ENCODE results near the gene RBFOX1. TPM values are rescaled to one million over a fixed set of nuclear protein-coding genes. Genes with fewer than 3 reads are reported as not detected.

Gene RBFOX1
- total RNA-seq, 8 experiments from 2014 or later, result 1.4 to 77.7 (median 41.3) TPM; not detected in 2

DNA sequence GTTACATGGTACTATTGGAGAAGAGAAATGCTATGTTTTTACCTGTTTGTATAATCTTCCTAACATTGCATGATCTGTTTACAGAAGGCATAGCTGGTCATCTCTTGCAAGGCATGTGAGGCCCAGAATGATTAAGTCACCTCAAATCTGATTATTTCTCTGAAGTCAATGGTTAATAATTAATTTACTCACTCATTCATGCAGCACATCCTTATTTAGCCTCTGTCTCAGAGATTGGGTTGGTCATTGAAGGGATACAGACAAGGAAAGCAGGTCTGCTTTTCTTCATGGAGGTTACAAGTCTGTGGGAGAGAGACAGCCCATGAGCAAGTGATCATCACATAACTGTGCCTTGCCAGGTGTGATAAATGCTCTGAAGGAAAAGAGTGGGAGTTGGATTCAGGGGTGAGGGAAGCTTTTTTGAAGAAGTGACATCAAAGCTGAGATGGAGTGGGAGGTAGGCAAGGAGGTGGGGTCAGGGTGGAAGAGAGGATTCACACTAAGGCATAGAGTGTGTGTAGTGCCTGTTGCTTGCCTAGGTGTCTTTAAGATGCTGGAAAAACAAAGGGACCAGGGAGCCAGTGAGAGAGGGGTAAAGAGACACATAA is 16.3 kb upstream of the RBFOX1 start:
- ATAC-seq (replicated peaks in 6 of 8), result no peak
- no peak overlapping the region for H3K4me3 ChIP-seq
- in situ Hi-C loops (cut with MboI; ENCODE audit: low pct_unique_long_range_greater_than_20kb in 2 of 9, low sequenced_read_pairs in 9 of 9, unreplicated experiment in 9 of 9), result loop anchor here in 1 of 9 experiments (25.0 kb wide), 1 partner anchor 279 kb away; no protein-coding TSS in a partner anchor
- peaks cover 0 to 48% of the 10 kb centered on the region in 2 donors for H3K4me1 ChIP-seq (replicated peaks in 1 of 2)
- H3K27ac ChIP-seq, result no peak overlapping the region

DNA sequence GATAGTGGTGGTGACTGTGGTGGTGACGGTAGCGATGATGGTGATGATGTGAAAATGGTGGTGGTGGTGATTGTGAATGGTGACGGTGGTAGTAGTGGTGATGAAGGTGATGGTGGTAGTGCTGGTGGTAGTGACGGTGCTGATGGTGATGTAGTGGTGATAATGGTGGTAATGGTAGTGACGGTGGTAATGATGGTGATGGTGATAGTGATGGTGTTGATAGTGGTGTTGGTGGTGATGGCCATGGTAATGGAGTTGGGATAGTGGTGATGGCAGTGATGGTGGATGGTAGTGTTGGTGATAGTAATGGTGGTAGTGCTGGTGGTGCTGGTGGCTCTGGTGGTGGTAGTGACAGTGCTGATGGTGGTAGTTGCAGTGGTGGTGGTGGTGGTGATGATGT is 14.7 kb upstream of the RBFOX1 start:
- WGBS, 10 experiments, result 0 to 100% (median 63%) methylated on average over 1 to 5 of the region's 5 CpGs; no CpG with 5 or more reads in 3 of the 10 experiments
- in situ Hi-C loops (cut with MboI; ENCODE audit: low pct_unique_long_range_greater_than_20kb in 2 of 9, low sequenced_read_pairs in 9 of 9, unreplicated experiment in 9 of 9), result loop anchor here in 1 of 9 experiments (25.0 kb wide), 1 partner anchor 281 kb away; no protein-coding TSS in a partner anchor
- no peak for ATAC-seq (replicated peaks in 6 of 8)

DNA sequence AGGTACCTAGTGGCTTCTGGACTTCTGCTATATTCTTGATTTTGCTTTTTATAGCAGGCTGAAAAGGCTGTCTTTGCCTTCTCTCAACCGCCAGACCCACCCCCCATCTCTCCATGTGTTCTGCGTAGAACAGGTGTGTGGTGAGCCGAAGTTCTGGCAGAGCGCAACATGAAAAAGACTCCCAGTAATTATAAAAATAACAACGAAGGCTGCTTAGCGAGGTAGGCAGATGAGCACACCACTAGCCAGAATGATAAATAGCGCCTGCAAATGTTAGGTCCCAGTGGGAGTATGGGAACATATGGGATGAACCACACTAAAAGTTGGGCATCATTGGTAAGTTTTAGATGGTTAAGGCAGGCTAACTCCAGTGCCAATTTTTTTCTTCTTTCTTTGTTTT is 14.0 kb upstream of the RBFOX1 start:
- Histone ChIP-seq H3K4me1 (replicated peaks in 1 of 2) (peaks cover 0 to 33% of the 10 kb centered on the region in 2 donors), H3K27ac (no peak overlapping the region), H3K4me3 (no peak overlapping the region)
- in situ Hi-C loops (cut with MboI; ENCODE audit: low pct_unique_long_range_greater_than_20kb in 2 of 9, low sequenced_read_pairs in 9 of 9, unreplicated experiment in 9 of 9), result loop anchor here in 1 of 9 experiments (25.0 kb wide), 1 partner anchor 281 kb away; no protein-coding TSS in a partner anchor
- WGBS, 10 experiments, result 0 to 100% (median 58%) methylated on average over 1 to 7 of the region's 7 CpGs; no CpG with 5 or more reads in 1 of the 10 experiments
- ATAC-seq (replicated peaks in 6 of 8), result no peak

More for the DNA sequence above, 14.7 kb upstream of the RBFOX1 start:
- Histone ChIP-seq H3K4me3 (no peak overlapping the region), H3K27ac (no peak overlapping the region), H3K4me1 (replicated peaks in 1 of 2) (peaks cover 0 to 40% of the 10 kb centered on the region in 2 donors)

DNA sequence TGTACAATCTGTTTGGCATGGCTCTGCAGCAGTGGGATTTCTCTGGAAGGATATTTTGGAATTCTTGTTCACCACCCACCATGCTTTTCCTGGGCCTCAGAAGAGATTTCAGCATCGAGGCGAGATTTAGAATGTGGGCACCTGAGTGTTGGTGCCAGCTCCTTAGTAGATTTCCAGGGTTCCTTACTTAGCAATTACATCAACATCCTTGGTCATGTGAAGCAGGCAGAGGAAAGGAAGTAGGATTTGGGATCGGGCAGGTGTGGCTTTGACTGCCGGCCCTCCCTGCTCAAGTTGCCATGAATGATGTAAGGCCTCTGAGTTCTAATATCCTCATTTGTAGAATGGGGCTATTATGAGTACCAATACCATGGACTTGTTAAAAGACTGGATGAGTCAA is 13.1 kb upstream of the RBFOX1 start:
- Histone ChIP-seq H3K27ac (no peak overlapping the region), H3K4me3 (no peak overlapping the region), H3K4me1 (replicated peaks in 1 of 2) (peaks cover 0 to 29% of the 10 kb centered on the region in 2 donors)
- in situ Hi-C loops (cut with MboI; ENCODE audit: low pct_unique_long_range_greater_than_20kb in 2 of 9, low sequenced_read_pairs in 9 of 9, unreplicated experiment in 9 of 9), result loop anchor here in 1 of 9 experiments (25.0 kb wide), 1 partner anchor 282 kb away; no protein-coding TSS in a partner anchor
- ATAC-seq (replicated peaks in 6 of 8), result no peak
- WGBS, 10 experiments, result 5 to 100% (median 96%) methylated on average over 2 to 4 of the region's 4 CpGs; no CpG with 5 or more reads in 3 of the 10 experiments

DNA sequence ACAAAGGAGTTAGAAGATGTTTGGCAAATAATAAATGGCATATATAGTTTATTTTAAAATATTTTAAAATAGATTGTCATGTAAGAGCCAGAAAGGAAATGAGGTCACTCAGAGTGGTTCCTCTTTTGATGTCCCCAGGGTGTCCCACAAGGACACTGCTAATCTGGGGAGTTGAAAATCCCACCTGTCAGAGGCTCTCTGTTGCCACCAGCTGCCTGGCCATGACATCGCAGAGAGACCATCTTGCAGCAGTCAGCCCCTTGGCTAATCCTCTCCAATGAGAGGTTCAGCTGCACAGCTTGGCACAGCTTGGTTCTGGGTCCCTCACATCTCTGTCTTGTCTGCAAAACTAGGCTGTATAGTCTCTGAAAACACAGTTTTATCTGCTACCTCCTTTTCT is 11.0 kb upstream of the RBFOX1 start:
- 60 to 100% (median 80%) methylated on average over 1 of the region's 1 CpG; no CpG with 5 or more reads in 7 of the 10 experiments for WGBS, 10 experiments
- H3K4me1 ChIP-seq (replicated peaks in 1 of 2), result peaks cover 0 to 10% of the 10 kb centered on the region in 2 donors
- no peak overlapping the region for H3K4me3 ChIP-seq
- in situ Hi-C loops (cut with MboI; ENCODE audit: low pct_unique_long_range_greater_than_20kb in 2 of 9, low sequenced_read_pairs in 9 of 9, unreplicated experiment in 9 of 9), result loop anchor here in 1 of 9 experiments (25.0 kb wide), 1 partner anchor 284 kb away; no protein-coding TSS in a partner anchor
- H3K27ac ChIP-seq, result no peak overlapping the region
- ATAC-seq (replicated peaks in 6 of 8), result no peak

DNA sequence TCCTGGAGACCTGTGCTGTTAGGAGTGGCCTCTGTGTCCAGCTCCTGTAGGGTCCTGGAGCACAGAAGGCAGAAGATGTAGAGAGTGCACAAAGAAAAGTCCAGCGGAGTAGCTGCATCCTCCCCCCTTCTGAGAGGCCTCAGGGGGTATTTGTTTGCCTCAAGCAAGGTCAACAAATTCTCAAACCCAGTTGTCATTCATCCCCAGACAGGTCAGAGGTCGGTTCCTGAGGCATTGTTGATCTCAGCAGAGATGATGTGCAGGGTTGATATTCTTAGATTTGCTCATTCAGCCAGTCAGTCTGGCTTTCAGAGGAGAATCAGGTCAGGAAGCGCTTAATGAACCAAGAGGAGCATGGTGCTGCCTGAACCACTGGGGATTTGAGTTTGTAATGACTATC is 8.3 kb upstream of the RBFOX1 start:
- in situ Hi-C loops (cut with MboI; ENCODE audit: low pct_unique_long_range_greater_than_20kb in 2 of 9, low sequenced_read_pairs in 9 of 9, unreplicated experiment in 9 of 9), result loop anchor here in 1 of 9 experiments (25.0 kb wide), 1 partner anchor 287 kb away; no protein-coding TSS in a partner anchor
- Histone ChIP-seq H3K4me1 (replicated peaks in 1 of 2) (peaks cover 0 to 13% of the 10 kb centered on the region in 2 donors), H3K4me3 (no peak overlapping the region), H3K27ac (no peak overlapping the region)
- WGBS, 10 experiments, result 0 to 57% (median 11%) methylated on average over 1 to 2 of the region's 3 CpGs; no CpG with 5 or more reads in 2 of the 10 experiments
- no peak for ATAC-seq (replicated peaks in 6 of 8)

DNA sequence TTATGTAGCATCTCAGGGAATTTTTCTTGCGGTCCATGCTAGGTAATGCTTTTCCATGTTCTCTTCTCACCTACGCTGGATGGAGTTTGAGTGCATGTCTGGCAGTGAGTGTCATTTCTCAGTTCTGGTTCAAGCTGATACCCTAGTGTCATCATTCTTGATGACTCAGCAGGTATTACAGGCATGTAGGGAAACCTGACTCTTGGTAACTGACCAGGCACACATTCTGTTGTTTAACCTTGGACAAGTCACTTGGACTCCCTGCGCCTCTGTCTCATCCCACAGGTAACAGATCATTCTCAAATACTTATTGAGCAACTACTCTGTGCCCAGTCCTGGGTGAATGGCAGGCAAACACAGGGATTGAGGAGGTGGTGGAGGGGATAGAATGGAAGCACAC is 6.8 kb upstream of the RBFOX1 start:
- in situ Hi-C loops (cut with MboI; ENCODE audit: low pct_unique_long_range_greater_than_20kb in 2 of 9, low sequenced_read_pairs in 9 of 9, unreplicated experiment in 9 of 9), result no loop called here
- WGBS, 10 experiments, result 20 to 100% (median 92%) methylated on average over 1 to 3 of the region's 3 CpGs; no CpG with 5 or more reads in 1 of the 10 experiments
- Histone ChIP-seq H3K4me3 (no peak overlapping the region), H3K4me1 (replicated peaks in 1 of 2) (peaks cover 0 to 27% of the 10 kb centered on the region in 2 donors), H3K27ac (no peak overlapping the region)
- ATAC-seq (replicated peaks in 6 of 8), result no peak

DNA sequence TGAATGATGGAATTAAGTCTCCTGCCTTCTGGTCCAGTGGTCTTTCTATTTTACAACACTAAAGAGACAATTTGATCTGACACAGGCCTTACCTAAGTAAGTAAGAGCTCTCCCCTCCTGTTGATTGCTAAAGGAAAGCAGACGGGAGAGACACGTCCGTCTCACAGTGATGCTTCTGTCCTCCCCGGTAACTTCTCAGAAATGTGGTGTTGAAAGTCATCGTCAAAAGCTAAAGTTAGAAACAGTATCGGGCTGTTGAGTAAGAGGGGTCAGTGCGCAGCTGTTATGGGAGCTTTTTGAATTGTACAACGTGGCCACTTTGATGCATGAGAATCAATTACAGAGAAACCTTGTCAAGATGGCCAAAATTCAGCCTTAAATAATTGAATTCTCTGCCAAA is 1.9 kb upstream of the RBFOX1 start:
- peaks cover 0 to 67% of the 10 kb centered on the region in 2 donors for H3K4me1 ChIP-seq (replicated peaks in 1 of 2)
- no peak for ATAC-seq (replicated peaks in 6 of 8)
- no peak overlapping the region for H3K4me3 ChIP-seq
- 0 to 88% (median 55%) methylated on average over 1 to 8 of the region's 8 CpGs; no CpG with 5 or more reads in 1 of the 10 experiments for WGBS, 10 experiments
- in situ Hi-C loops (cut with MboI; ENCODE audit: low pct_unique_long_range_greater_than_20kb in 2 of 9, low sequenced_read_pairs in 9 of 9, unreplicated experiment in 9 of 9), result no loop called here
- no peak overlapping the region for H3K27ac ChIP-seq

DNA sequence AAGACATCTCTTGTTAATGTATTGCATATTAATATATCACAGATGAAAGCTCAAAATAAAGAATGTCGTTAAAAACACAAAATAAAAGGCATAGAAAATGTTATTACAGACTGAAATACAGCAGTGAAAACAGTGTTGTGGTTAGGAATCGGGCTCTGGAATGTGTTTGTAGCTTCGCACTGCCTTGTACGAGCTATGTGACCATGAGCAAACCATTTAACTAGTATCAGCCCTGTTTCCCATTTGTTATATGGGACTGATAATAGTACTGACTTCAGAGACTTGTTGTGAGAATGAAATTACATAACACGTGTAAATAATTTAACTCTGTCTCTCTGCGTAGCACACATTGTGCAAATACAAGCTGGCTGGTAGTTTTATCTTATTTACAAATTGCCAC is 648 bp upstream of the RBFOX1 start:
- ATAC-seq (replicated peaks in 6 of 8), result no peak
- in situ Hi-C loops (cut with MboI; ENCODE audit: low pct_unique_long_range_greater_than_20kb in 2 of 9, low sequenced_read_pairs in 9 of 9, unreplicated experiment in 9 of 9), result no loop called here
- Histone ChIP-seq H3K4me3 (no peak overlapping the region), H3K27ac (no peak overlapping the region), H3K4me1 (replicated peaks in 1 of 2) (peaks cover 0 to 70% of the 10 kb centered on the region in 2 donors)
- 0 to 96% (median 47%) methylated on average over 3 to 6 of the region's 6 CpGs for WGBS, 10 experiments

DNA sequence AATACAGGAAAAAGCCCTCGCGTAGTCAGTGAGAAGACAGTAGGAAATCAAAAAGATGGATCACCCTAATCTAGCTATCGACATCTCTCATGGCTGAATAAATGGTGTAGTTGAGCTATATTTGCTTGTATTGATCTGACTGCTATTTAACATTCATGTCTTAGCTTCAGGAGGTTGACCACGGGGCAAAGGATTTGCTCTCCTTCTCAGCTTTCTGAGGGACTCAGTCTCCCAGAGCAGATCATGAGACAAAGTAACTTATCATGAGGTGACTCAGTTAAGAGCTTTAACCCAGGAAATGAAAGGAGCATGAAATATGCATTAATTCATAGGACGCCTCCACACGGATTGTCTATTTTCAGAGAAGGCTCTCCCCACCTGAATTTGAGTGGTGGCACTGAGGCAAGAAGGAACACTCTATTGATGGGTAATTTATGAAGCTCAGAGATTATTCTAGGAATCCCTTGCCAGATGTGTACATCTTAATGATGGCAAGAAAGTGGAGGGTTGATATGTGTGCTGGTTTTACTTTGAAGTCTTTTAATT is 608 bp downstream of the RBFOX1 start:
- no peak overlapping the region for H3K27ac ChIP-seq
- 0 to 96% (median 63%) methylated on average over 3 to 6 of the region's 6 CpGs; no CpG with 5 or more reads in 2 of the 10 experiments for WGBS, 10 experiments
- ATAC-seq (replicated peaks in 6 of 8), result peak in 4 of 8 experiments; percentile 60 to 89 (median 77)
- peaks cover 0 to 70% of the 10 kb centered on the region in 2 donors for H3K4me1 ChIP-seq (replicated peaks in 1 of 2)
- in situ Hi-C loops (cut with MboI; ENCODE audit: low pct_unique_long_range_greater_than_20kb in 2 of 9, low sequenced_read_pairs in 9 of 9, unreplicated experiment in 9 of 9), result no loop called here
- H3K4me3 ChIP-seq, result no peak overlapping the region

DNA sequence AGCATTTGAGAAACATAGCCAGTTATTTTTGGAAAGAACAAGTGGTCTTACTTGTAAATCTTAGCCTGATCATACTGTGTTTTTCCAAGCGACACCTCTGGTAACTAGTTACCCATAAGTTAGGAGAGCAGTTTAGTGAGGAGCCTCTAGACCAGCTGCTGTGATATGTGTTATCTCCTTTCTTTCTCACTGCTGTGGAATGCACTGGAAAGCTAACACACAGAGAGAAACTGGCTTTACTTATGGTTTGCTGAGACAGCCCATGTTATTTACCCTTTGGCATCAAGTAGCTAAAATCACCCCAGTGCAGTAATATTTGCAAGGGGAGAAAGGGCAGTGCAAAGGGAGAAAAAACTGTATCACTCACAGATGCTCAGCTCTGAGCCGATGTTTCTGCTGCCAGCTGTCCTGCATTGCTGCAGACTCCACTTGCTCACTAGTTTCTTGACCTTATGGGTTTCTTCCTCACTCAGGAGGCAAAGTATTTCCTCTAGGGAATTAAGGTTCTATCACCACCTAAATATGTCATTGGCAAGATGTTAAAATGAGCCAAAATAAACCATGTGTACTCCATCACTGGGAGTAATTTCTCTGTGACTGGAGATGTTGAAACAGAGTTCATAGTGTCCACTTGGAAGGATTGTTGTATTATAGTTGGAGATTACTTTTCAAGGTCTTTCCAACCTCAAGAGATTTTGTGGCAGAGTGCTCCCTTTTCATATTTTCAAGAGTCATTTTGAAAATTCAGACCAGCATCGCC is 2.3 kb downstream of the RBFOX1 start:
- Histone ChIP-seq H3K4me1 (replicated peaks in 1 of 2) (peaks cover 0 to 58% of the 10 kb centered on the region in 2 donors), H3K4me3 (no peak overlapping the region), H3K27ac (no peak overlapping the region)
- ATAC-seq (replicated peaks in 6 of 8), result no peak
- in situ Hi-C loops (cut with MboI; ENCODE audit: low pct_unique_long_range_greater_than_20kb in 2 of 9, low sequenced_read_pairs in 9 of 9, unreplicated experiment in 9 of 9), result no loop called here
- 3 to 87% (median 37%) methylated on average over 1 to 3 of the region's 3 CpGs; no CpG with 5 or more reads in 2 of the 10 experiments for WGBS, 10 experiments

DNA sequence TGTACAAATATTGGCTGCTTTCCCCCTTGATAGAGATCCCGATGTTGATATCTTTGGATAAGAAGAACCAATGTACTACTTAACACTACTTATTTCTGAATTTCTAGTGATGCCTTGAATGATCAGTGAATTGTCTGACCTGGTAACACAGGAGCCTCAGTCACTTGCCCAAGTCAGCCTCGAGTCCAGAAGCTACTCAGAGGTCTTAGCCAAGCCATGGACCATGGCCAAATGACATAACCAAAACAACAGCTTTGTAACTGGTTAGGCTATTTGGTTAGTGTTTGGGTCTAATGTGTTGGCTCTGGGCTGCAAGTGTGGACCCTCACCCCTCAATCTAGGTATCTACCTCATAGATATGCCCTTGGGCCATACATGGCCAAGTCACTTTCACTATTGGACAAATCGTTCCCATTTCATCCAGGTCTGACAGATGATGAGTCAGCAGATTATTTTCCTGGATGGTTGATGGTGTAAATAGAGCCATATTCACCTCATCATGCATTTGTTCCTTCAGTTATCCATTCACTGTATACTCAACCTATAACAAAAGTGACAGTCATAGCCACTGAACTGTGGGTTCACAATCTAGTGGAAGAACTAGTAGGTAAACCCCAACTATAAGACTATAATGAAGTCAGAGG is 3.5 kb downstream of the RBFOX1 start:
- peak in 1 of 8 experiments; percentile 7 for ATAC-seq (replicated peaks in 6 of 8)
- Histone ChIP-seq H3K4me3 (no peak overlapping the region), H3K27ac (no peak overlapping the region), H3K4me1 (replicated peaks in 1 of 2) (peaks cover 0 to 58% of the 10 kb centered on the region in 2 donors)
- in situ Hi-C loops (cut with MboI; ENCODE audit: low pct_unique_long_range_greater_than_20kb in 2 of 9, low sequenced_read_pairs in 9 of 9, unreplicated experiment in 9 of 9), result no loop called here
- WGBS, 10 experiments, result 0 to 100% (median 71%) methylated on average over 1 to 3 of the region's 3 CpGs; no CpG with 5 or more reads in 3 of the 10 experiments
